Gastroesophageal sphincter (tissue), 4 donors: ENCODE data around the gene SPECC1L. TPM values are rescaled to one million over a fixed set of nuclear protein-coding genes. Genes with fewer than 3 reads are reported as not detected.
"Not testable (repeated sequence)": the region's sequence is repeated elsewhere in the genome, so short reads cannot be mapped to it uniquely, and the experiment has no call there.

Source experiments
- ATAC-seq: fragments of 150-250 bp; one replicate; pipeline ENCODE4 v1.9.1; 2016; ENCODE audit warnings: mild to moderate bottlenecking, moderate library complexity
- H3K27ac ChIP-seq, 4 donors: fragments of 200-600 bp; sonication (generic) in 3 of 4; 1 replicate in 3 of 4; 2 replicates in 1 of 4; pipeline ENCODE4 v1.5.1; 2016 to 2019
- H3K27me3 ChIP-seq: fragments of 200-600 bp; sonication (generic); one replicate; pipeline ENCODE4 v1.5.1; 2019
- H3K36me3 ChIP-seq, 2 donors: fragments of 200-600 bp; sonication (generic); one replicate each; pipeline ENCODE4 v1.5.1; 2019; ENCODE audit warnings: control low read depth in 1 of 2
- H3K4me1 ChIP-seq, 3 donors: fragments of 200-600 bp; sonication (generic); 1 replicate in 2 of 3; 2 replicates in 1 of 3; pipeline ENCODE4 v1.5.1; 2016 to 2019; ENCODE audit warnings: control low read depth in 2 of 3
- H3K4me3 ChIP-seq, 2 donors: fragments of 200-600 bp; sonication (generic); one replicate each; pipeline ENCODE4 v1.5.1; 2019; ENCODE audit warnings: mild to moderate bottlenecking in 1 of 2, moderate library complexity in 1 of 2
- H3K9me3 ChIP-seq, 3 donors: fragments of 200-600 bp; sonication (generic); one replicate each; pipeline ENCODE4 v1.5.1; 2017 to 2019; ENCODE audit warnings: control low read depth in 2 of 3
- CTCF ChIP-seq, 4 experiments: fragments of 200-600 bp in 2 of 4; fragments of 450-650 bp in 2 of 4; sonication (generic) in 1 of 4; IDR thresholded peaks; one replicate each; pipeline ENCODE4 v1.5.1; 2017 to 2019; ENCODE audit warnings: antibody characterized with exemption in 4 of 4, mild to moderate bottlenecking in 2 of 4, moderate library complexity in 2 of 4
- EP300 ChIP-seq: sonication (generic); formaldehyde crosslinking; IDR thresholded peaks from one replicate; pipeline ENCODE4 v1.6.1; 2017; ENCODE audit warnings: antibody characterized with exemption, mild to moderate bottlenecking
- POLR2A ChIP-seq, 2 donors: fragments of 450-650 bp; IDR thresholded peaks; one replicate each; pipeline ENCODE4 v1.6.1; 2017; ENCODE audit warnings: antibody characterized with exemption in 2 of 2, mild to moderate bottlenecking in 2 of 2, moderate library complexity in 1 of 2
- POLR2AphosphoS5 ChIP-seq: sonication (generic); formaldehyde crosslinking; IDR thresholded peaks from one replicate; pipeline ENCODE4 v1.6.1; 2017; ENCODE audit warnings: antibody characterized with exemption
- WGBS, 2 donors: methylation state at CpG; one replicate each; pipeline ENCODE4 v1.1.5; 2018; ENCODE audit warnings: low coverage in 1 of 2; 5-methylcytosine and 5-hydroxymethylcytosine counted together
- total RNA-seq, 4 donors: library from RNA; depleted of rRNA; stranded (reverse); fragments of >200 nt; gene quantifications; one replicate each; pipeline ENCODE4 v1.1.0, GENCODE V29; 2016

SPECC1L gene
- total RNA-seq, 4 donors from 2014 or later = 62.3 to 110 (median 92.5) TPM

GRCh38 chr22:24271386-24271854, 789 bp downstream of the SPECC1L start:
- ATAC-seq = no peak
- Histone ChIP-seq H3K4me3 (peak overlapping the region; percentile 75 to 77), H3K27ac (peak overlapping the region; percentile 85 to 97 (median 94)), H3K27me3 (no peaks in the 10 kb centered on the region), H3K9me3 (no peaks in the 10 kb centered on the region), H3K4me1 (peaks cover 2 to 52% (median 21%) of the 10 kb centered on the region in 3 donors), H3K36me3 (no peaks in the 10 kb centered on the region)
- WGBS, 2 donors = 0% methylated on average over 8 to 13 of the region's 25 CpGs
- TF ChIP-seq EP300 (no peak), POLR2AphosphoS5 (no peak), CTCF (IDR thresholded peaks at IDR 0.05) (no peak), POLR2A (IDR thresholded peaks at IDR 0.05) (no peak)

- ATAC-seq, H3K27me3 ChIP-seq, H3K27ac ChIP-seq, H3K36me3 ChIP-seq, H3K4me3 ChIP-seq, H3K9me3 ChIP-seq: not testable (repeated sequence)
- WGBS, 2 donors = 79 to 94% methylated on average over 2 of the region's 2 CpGs
- peaks cover 2 to 53% (median 21%) of the 10 kb centered on the region in 3 donors for H3K4me1 ChIP-seq
These were observed 2.4 kb downstream of the SPECC1L start for GRCh38 chr22:24273031-24273430.

GRCh38 chr22:24273906-24274305, 3.3 kb downstream of the SPECC1L start:
- 34 to 56% methylated on average over 2 to 4 of the region's 4 CpGs for WGBS, 2 donors
- ATAC-seq = not testable (repeated sequence)
- peaks cover 5 to 58% (median 21%) of the 10 kb centered on the region in 3 donors for H3K4me1 ChIP-seq

GRCh38 chr22:24274696-24275405, 4.2 kb downstream of the SPECC1L start:
- not testable (repeated sequence) for H3K9me3 ChIP-seq, ATAC-seq, H3K4me3 ChIP-seq, H3K27me3 ChIP-seq, H3K36me3 ChIP-seq
- Histone ChIP-seq H3K4me1 (peaks cover 7 to 64% (median 23%) of the 10 kb centered on the region in 3 donors), H3K27ac (peak overlapping the region in 3 of 4 donors; percentile 63 to 79 (median 70))
- WGBS, 2 donors = 30 to 31% methylated on average over 3 to 5 of the region's 7 CpGs
- peak in 1 of 4 experiments; percentile 31 for TF ChIP-seq CTCF (IDR thresholded peaks at IDR 0.05)

More at GRCh38 chr22:24273906-24274305, 3.3 kb downstream of the SPECC1L start:
- H3K27me3 ChIP-seq, H3K36me3 ChIP-seq, H3K4me3 ChIP-seq, H3K9me3 ChIP-seq: not testable (repeated sequence)
- peak overlapping the region in 3 of 4 donors; percentile 51 to 79 (median 70) for H3K27ac ChIP-seq

DNA sequence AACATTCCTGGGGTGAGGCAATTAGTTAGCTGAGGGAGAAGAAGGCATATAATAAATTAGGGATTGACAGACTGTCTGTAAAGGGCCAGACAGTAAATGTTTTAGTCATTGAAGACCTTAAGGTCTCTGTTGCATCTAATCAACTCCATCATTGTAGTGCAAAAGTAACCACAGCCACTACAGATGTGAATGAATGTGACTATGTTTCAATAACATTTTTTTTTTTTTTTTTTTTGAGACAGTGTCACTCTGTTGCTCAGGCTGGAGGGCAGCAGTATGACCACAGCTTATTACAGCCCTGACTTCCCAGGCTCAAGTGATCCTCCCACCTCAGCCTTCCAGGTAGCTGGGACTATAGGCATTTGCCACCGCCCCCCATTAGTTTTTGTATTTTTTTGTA, 9.7 kb downstream of the SPECC1L start:
- H3K4me3 ChIP-seq, H3K27ac ChIP-seq, H3K9me3 ChIP-seq, ATAC-seq, H3K36me3 ChIP-seq, H3K27me3 ChIP-seq: not testable (repeated sequence)
- H3K4me1 ChIP-seq = peaks cover 7 to 62% (median 7%) of the 10 kb centered on the region in 3 donors
- WGBS, 2 donors = 100% methylated on average over 1 of the region's 1 CpG; no CpG with 5 or more reads in 1 of the 2 donors

DNA sequence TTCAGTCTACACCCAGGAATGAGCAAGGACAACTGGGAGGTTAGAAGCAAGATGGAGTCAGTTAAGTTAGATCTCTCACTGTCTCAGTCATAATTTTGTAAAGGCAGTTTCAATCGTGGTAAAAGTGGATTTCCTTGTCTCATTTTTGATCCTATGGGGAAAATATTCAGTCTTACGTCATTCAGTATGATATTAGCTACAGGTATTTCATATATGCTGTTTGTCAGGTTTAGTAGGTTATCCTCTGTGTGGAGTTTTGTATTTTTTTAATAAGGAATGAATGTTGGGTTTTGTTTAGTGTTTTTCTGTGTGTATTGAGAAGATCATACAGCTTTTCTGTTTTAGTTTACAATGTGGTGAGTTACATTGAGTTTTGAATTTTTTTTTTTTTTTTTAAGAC, 11.8 kb downstream of the SPECC1L start:
- H3K4me1 ChIP-seq = peaks cover 12 to 71% (median 17%) of the 10 kb centered on the region in 3 donors
- no peak overlapping the region for H3K27ac ChIP-seq

More for the DNA sequence above, 11.8 kb downstream of the SPECC1L start:
- Histone ChIP-seq H3K36me3 (no peaks in the 10 kb centered on the region), H3K4me3 (no peak overlapping the region), H3K9me3 (no peaks in the 10 kb centered on the region), H3K27me3 (no peaks in the 10 kb centered on the region)
- ATAC-seq = no peak
- WGBS, 2 donors = 42 to 63% methylated on average over 2 of the region's 2 CpGs
- TF ChIP-seq EP300 = no peak
- no peak for TF ChIP-seq POLR2AphosphoS5
- TF ChIP-seq POLR2A (IDR thresholded peaks at IDR 0.05) = no peak
- TF ChIP-seq CTCF (IDR thresholded peaks at IDR 0.05) = no peak
